Activated CD8-positive, alpha-beta memory T cell treated with anti-CD3 and anti-CD28 coated beads, Interleukin-2, amount 50 U/mL, for 1 hour (primary cell): Measurements from ENCODE around the gene HEPN1.

ENCODE experiments used
- DNase-seq: peaks from one replicate; pipeline ENCODE4 v3.0.0-alpha.2; 2020; ENCODE audit errors: extremely low read depth

Gene HEPN1

DNA sequence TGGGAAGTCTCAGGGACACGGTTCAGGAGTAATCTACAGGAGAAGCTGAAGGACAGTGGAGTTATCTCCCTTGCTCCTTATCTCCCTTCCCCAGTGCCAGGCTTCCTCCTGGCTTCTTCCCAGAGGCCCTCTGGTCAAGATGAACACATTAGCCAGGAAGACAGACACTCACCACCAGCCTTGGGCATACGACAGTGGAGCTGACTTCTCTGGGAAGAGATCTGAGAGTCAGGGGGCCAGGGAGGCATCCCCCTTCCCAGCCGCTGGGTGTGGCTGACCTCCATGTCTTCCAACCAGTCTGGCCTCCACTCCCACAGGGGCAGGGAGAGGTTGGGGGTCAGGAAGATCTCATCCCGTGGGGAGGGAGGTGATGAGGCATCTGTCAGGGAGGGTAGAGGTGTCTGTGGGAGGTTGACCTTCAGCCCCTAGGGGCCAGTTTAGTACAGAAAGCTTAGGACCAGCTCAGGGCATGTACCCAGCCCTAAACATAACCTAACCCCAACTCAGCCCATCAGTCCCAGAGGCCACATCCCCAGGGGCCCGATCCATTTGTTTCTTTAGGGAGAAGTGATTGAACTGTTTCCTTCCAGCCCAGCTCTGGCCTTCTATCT, 34.1 kb upstream of the HEPN1 start:
- DNase-seq, result no peak

GRCh38 chr11:124886476-124886875, 32.6 kb upstream of the HEPN1 start:
- DNase-seq, result no peak

DNA sequence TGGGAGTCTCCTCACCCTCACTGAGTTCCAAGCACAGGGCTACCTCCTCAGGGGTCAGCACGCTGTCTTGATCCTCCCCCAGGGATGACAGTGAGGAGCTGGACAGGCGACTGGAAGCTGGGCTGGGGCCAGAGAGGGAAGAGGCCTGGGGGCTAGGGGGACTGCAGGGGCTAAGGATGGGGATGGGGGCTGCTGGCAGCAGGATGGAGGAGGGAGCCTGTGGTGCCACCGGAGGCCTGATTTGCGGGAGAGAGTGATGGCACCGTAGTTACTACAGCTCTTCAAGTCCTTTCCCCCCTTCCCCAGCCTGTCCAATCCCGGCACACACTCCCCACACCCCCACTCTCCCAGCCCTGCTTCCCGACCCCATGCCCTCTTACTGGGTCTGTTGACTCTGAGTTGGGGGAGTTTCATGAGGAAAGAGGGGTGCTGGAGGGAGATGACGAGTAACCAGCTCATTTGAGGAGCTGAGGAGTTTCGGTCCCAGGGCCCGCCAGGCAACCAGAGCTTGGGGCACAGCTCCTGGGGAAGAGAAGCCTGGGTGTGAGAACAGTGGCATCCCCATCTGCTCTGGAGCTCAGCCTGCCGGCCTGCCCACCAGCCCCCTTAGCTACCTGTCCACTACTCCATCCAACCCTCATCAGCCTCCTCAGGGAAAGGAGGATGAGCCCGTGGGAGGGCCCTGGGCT, 31.9 kb upstream of the HEPN1 start:
- DNase-seq, result no peak

DNA sequence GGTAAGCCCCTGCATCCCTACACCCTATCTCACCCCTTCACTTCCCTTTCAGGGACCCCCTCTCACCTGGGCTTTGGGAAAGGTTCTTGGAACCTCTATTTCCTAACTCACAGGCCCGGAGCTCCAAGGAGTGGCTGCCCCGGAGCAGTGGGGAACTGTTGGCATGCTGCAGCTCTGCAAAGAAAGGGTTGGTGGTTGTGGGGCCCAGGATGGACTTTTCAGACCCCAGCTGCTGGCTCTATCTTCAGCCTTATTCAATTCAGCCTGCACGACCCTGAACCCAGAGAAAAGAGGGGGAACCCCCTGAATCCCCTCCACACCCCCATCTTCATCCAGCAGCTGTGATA, 31.4 kb upstream of the HEPN1 start:
- no peak for DNase-seq

DNA sequence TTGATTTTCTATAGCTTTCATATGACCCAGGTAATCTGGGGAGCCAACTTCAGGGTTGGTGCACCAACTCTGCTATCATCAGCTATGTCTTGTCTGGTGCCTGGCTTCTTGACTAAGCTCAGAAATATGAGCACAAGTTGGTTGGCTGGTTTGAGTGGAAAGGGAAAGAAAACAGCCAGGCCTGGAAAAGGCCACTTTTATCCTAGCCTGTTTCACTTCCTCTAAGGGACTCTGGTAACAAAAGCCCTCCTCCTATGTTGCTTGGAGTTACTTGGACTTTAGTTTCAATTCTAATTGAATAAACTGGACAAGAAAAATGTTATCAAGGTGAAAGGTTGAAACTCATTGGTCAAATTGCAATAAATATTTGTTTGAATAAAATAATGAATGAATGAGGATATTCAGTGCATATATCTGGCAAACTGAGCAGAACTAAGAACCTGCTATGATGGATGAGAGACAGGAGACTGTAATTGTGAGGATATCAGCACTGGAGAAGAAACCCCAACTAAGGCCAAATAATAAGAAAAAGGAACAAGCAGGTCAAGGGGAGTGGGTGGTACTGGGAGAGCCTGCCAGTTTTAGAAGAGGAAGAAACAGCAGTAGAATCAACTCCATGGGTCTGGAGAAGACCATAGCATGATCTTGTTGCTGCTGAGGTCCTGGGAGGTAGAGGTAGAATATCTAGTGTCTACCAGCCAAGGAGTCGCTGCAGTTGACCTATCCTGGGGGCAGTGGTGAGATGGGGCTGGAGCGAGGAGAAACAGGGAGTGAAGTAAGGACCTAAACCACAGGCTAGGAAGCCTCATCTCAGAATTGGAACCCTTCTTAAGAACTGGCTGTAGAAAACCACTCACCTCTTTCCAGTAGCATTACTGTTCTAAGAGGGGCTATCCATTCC, 29.6 kb upstream of the HEPN1 start:
- DNase-seq, result no peak

- no peak for DNase-seq
Observed at GRCh38 chr11:124890151-124890550, 28.9 kb upstream of the HEPN1 start.

DNA sequence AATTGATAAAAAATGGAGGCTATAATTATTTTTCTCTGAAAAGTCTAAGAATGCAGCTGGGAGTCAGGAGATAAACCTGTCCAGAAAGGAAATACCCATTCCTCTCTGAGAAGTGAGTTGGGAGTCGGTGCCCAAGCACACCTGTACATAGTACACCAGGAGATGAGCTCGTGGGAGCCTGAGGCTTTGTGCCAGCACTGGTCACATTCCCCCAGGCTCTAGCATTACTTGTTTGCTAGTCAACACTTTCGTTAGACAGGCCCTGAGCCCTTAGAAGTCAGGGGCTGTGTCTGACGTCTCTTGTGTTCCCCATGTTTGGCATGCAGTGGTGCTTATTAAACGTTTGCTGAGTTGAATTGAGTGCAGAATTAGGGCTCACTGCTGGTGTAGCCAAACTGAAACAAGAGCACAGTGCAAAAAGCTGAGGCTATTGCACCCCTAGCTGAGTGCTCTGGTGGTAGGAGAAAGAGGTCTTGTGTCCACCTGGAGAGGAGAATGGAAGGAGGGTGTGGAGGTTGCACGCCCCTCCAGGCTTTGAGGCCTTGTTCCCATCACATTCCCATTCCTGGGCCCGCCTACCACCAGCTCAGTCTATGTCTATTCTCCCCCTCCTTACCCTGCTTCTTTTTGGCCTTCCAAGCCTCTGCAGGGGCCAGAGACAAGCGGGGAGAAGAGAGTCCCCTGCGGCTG, 28.2 kb upstream of the HEPN1 start:
- no peak for DNase-seq

DNA sequence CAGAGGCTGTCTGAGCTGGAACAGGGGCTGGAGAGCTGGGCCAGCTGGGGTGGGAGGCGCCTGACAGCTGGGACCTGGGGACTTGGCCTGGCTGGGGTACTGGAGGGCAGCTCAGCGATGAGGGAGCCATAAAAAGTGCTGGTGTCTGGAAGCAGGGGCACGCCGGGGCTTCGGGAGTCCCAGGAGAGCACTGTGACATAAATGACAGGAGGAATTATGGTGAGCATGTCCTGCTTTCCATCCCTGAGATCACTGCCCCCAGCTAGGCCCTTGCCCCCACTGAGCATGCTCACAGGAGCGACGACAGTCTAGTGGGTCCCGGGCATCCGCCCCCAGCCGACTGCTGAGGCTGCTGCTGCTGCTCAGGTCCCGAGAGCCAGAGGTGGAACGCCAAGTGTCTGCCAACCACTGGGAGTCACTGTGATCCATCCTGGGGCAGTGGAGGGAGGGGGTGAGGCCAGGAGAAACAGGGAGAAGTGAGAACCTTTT, 27.6 kb upstream of the HEPN1 start:
- no peak for DNase-seq

GRCh38 chr11:124892146-124892545, 26.9 kb upstream of the HEPN1 start:
- no peak for DNase-seq

DNA sequence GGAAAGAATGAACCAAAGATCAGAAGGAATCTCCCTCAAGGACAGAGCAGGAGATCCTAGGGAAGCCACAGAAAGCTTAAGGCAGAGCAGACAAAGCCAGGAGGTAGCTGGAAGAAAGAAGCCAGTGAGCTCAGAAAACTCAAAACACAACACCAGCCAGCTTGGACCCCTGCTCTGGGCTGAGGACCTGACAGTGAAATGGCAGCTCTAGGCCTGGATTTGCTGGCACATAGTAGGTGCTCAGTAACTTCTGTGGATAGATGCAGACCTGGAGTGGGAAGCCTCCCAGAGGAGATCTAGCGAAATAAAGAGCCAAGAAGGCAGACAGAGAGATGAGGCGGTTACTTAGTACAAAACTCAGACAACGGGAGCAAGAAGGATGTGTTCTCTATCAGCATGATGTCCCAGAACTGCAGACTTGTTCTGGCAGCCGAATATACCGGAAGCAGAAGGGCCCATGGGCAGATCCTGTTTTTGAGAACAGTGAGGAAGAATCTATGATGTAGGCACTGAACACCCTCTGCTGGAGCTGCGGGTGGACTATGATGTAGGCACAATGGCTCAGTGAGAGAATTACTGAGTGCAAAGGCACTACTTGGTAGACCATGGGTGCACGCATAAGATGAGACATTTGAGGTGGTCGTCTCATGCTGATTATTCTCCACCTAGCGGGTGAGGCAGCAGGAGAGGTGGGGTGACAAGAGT, 26.1 kb upstream of the HEPN1 start:
- DNase-seq, result no peak

- DNase-seq, result no peak
Observed at GRCh38 chr11:124893781-124894401, 25.2 kb upstream of the HEPN1 start.

DNA sequence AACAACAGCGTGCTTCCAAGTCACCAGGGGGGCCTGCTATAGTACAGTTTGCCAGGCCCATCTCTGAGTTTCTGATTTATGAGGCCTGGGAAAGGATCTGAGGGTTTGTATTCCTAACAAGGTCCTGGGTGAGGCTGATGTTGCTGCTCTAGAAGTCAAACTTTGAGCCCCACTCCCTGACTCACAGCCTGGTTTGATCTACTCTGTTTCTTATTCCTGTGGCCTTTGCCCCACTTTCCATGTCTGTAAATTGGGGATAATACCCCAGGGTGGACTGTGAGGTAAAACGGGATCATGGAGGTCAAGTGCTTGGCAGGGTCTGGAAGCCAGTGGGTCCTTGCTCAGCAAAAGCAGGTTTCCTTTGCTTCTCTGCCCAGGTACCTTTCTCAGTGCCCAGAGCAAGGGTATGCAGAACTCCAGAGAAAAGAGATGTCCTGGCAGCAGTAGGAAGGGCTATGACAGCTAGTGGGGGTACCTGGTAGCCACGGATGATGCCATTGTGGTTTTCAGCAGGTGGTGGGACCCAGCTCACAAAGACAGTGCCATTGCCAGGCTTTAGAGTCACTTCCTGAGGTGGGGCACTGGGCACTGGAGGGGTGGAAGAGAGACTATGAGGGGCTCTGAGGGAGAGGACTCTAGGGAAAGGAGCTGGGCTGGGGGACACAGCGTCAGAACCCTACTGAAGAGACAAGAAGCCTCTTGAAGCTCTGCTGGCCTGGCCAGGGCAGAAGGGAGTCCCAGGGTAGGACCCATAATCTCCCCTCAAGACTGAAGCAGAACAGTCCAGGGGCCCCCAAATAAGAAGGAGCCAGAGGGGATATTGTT, 24.2 kb upstream of the HEPN1 start:
- DNase-seq, result no peak

- DNase-seq, result no peak
Observed at GRCh38 chr11:124895471-124895971, 23.5 kb upstream of the HEPN1 start.

- no peak for DNase-seq
Observed at GRCh38 chr11:124896071-124896750, 22.8 kb upstream of the HEPN1 start.

- no peak for DNase-seq
Observed at GRCh38 chr11:124896821-124897391, 22.1 kb upstream of the HEPN1 start.

- DNase-seq, result no peak
Observed at GRCh38 chr11:124897674-124898262, 21.3 kb upstream of the HEPN1 start, which contains the start of gene ROBO4. ROBO4 (minus strand) TSS chr11:124897865; CDS start chr11:124897795, 70 bp downstream.

DNA sequence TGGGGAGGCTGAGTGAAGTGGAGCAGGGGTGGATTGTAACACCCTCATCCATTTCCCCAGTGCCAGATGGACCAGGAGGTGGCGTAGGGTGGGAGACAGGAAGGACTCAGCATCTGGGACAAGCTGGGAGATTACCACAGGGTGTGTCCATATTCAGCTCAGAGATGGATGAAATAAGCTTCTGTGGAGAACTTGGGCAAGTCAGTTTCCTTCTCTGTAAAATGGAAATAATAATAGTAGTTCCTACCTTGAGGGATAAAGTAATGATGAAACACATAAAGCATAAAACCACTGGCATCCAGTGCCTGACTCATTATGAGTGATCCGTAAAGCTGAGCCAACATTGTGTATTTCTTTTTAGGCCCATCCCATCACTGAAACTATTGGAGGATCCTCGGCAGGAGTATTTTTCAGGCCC, 20.8 kb upstream of the HEPN1 start:
- no peak for DNase-seq

- no peak for DNase-seq
Observed at GRCh38 chr11:124898711-124899110, 20.3 kb upstream of the HEPN1 start.
